Neutrophil (primary cell): ENCODE data around the gene HYAL2.

Experiments
- H3K27ac ChIP-seq: fragments of 200-600 bp; sonication (generic); 2 replicates; pipeline ENCODE4 v1.5.1; 2016; ENCODE audit warnings: mild to moderate bottlenecking, moderate library complexity
- H3K27me3 ChIP-seq: fragments of 200-600 bp; sonication (generic); 2 replicates; pipeline ENCODE4 v1.6.0; 2016; ENCODE audit warnings: mild to moderate bottlenecking
- H3K36me3 ChIP-seq: fragments of 200-600 bp; sonication (generic); 2 replicates; pipeline ENCODE4 v1.5.1; 2017
- H3K4me1 ChIP-seq, 2 experiments: fragments of 200-600 bp in 1 of 2; sonication (generic) in 1 of 2; 1 replicate in 1 of 2; 2 replicates in 1 of 2; pipeline versions ENCODE4 v1.5.1 to v1.6.1; 2013 to 2016; ENCODE audit warnings: low read depth in 1 of 2, low read length in 1 of 2, mild to moderate bottlenecking in 1 of 2, moderate library complexity in 1 of 2; ENCODE audit not compliant: control insufficient read depth in 1 of 2, insufficient read depth in 1 of 2
- H3K4me3 ChIP-seq, 2 experiments: fragments of 200-600 bp in 1 of 2; sonication (generic) in 1 of 2; 1 replicate in 1 of 2; 2 replicates in 1 of 2; pipeline ENCODE4 v1.5.1; 2013 to 2016; ENCODE audit warnings: low read depth in 1 of 2, low read length in 1 of 2, mild to moderate bottlenecking in 1 of 2, moderate library complexity in 1 of 2
- H3K9me3 ChIP-seq: fragments of 200-600 bp; sonication (generic); 2 replicates; pipeline ENCODE4 v1.5.1; 2016
- TF ChIP-seq, protein P1 (sequence below): fragments of 200-600 bp; sonication (generic); IDR thresholded peaks from 2 replicates; pipeline ENCODE4 v1.5.1; 2016; ENCODE audit warnings: antibody characterized with exemption

Gene HYAL2

DNA sequence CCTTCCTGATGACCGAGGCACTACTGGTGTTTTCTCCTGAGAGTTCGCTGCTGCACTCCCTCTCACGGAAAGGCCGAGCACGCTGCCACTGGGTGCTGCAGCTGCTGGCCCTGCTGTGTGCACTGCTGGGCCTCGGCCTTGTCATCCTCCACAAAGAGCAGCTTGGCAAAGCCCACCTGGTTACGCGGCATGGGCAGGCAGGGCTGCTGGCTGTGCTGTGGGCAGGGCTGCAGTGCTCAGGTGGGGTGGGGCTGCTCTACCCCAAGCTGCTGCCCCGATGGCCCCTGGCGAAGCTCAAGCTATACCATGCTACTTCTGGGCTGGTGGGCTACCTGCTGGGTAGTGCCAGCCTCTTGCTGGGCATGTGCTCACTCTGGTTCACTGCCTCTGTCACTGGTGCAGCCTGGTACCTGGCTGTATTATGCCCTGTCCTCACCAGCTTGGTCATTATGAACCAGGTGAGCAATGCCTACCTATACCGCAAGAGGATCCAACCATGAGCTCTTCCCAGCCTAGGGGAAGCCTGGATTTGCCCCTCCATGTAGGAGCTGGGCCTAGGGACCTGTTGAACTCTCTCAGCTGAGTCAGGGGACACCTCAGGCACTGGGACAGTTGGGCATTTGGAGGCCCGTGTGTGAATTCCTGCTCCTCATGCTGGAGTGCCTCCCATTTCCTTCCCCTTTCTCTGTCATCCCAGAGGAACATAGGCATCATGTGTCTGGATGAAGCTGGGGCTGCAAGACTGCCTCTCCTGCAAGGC, 30.9 kb upstream of the HYAL2 start:
- peaks cover 54 to 57% of the 10 kb centered on the region in 2 experiments for H3K4me1 ChIP-seq
- H3K27ac ChIP-seq: peak overlapping the region; percentile 43

DNA sequence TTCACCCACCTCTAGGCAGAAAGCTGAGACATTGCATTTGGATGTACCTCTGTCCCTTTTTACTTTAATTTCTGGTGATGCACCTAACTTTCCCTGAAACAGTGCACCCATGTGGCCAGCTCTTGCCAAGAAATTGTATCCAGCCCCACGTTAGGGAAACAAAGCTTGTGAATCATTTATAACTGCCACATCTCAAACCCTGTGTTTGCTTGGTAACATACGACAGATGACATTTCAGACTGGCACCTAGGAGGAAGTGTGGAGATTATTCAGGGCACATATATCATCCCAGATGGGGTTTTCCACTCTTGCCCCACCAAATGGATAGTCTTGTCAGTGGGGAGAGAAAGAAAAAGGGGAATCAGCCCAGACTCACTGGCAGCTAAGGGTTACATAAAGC, 30.2 kb upstream of the HYAL2 start:
- Histone ChIP-seq H3K9me3 (no peaks in the 10 kb centered on the region), H3K4me3 (no peak overlapping the region), H3K4me1 (peaks cover 47 to 51% of the 10 kb centered on the region in 2 experiments), H3K27ac (peak overlapping the region; percentile 43), H3K36me3 (peaks cover 66% of the 10 kb centered on the region), H3K27me3 (no peaks in the 10 kb centered on the region)
- TF ChIP-seq, protein P1, sequence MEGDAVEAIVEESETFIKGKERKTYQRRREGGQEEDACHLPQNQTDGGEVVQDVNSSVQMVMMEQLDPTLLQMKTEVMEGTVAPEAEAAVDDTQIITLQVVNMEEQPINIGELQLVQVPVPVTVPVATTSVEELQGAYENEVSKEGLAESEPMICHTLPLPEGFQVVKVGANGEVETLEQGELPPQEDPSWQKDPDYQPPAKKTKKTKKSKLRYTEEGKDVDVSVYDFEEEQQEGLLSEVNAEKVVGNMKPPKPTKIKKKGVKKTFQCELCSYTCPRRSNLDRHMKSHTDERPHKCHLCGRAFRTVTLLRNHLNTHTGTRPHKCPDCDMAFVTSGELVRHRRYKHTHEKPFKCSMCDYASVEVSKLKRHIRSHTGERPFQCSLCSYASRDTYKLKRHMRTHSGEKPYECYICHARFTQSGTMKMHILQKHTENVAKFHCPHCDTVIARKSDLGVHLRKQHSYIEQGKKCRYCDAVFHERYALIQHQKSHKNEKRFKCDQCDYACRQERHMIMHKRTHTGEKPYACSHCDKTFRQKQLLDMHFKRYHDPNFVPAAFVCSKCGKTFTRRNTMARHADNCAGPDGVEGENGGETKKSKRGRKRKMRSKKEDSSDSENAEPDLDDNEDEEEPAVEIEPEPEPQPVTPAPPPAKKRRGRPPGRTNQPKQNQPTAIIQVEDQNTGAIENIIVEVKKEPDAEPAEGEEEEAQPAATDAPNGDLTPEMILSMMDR: no peak

More for the DNA sequence above, 30.9 kb upstream of the HYAL2 start:
- H3K9me3 ChIP-seq: no peaks in the 10 kb centered on the region
- TF ChIP-seq, protein P1: no peak
- H3K27me3 ChIP-seq: no peaks in the 10 kb centered on the region
- no peak overlapping the region for H3K4me3 ChIP-seq
- peaks cover 67% of the 10 kb centered on the region for H3K36me3 ChIP-seq

DNA sequence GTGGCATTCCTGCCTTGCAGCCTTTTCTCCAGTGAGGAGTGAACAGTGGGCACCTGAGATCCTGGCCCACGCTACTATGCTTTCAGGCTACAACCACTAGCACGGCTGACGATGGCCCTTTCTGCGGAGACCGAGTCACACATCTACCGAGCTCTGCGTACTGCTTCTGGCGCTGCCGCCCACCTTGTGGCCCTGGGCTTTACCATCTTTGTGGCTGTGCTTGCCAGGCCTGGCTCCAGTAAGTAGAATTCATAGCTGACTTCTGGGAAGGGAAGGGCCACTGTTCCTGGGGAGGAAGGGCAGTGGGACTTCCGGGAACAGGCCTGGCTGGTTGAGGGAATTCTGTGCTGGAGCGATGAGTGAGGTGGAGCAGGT, 28.8 kb upstream of the HYAL2 start:
- Histone ChIP-seq H3K9me3 (no peaks in the 10 kb centered on the region), H3K36me3 (peaks cover 57% of the 10 kb centered on the region), H3K27ac (peak overlapping the region; percentile 94), H3K4me1 (peaks cover 33 to 36% of the 10 kb centered on the region in 2 experiments), H3K27me3 (no peaks in the 10 kb centered on the region), H3K4me3 (peak overlapping the region; percentile 84 to 85)
- TF ChIP-seq, protein P1: no peak

DNA sequence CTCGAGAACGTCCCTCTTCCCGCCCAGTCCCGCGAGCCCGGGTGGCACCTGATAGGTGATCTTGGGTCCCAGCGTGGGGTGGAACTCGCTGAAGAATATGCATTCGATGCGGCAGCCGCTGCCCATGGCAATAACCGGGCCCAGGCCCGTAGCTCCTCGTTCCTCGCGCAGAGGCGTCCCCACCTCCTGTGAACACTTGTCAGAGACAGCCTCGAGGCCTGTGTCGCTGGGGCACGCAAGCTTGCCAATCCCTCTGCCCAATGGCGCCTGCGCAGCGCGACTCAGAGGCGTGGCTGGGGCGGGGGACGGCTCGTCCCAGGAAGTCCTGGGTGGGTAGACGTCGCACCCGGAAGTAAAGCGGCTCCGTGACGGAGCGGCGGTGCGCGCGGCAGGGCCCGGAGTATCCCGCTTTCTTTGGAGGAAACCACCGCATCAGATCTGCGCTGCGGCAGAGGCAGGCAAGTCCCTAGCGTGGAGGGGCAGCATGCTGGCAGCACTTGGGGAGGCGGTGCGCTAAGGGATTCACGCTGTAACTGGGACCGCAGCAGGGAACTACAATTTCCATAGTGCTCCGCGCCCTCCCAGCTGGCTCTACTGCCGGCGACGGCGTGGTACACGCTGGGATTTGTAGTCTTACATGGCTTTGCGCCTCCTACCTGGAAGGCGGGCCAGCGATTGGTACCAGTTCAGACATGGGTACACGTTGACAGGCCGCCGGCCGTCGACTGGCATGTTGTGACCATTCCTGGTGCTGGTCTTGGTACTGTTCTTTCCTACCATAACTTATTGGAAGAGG, 28.2 kb upstream of the HYAL2 start, which contains the start of the genes CYB561D2 and NPRL2:
Gene CYB561D2, plus strand, starts transcription at position 336 of the 796 bp plus-strand sequence. CDS start 572 bp downstream, outside the sequence.
Gene NPRL2, minus strand, starts transcription at position 249 of the 796 bp plus-strand sequence. Its CDS starts 123 bp downstream, at position 126.
- H3K9me3 ChIP-seq: no peaks in the 10 kb centered on the region
- H3K27ac ChIP-seq: peak within 1 kb of the TSS; percentile 94
- H3K4me3 ChIP-seq: peak within 1 kb of the TSS; percentile 84 to 85
- H3K36me3 ChIP-seq: peaks cover 51% of the 10 kb centered on the region
- TF ChIP-seq, protein P1: peak; percentile 33
- no peaks in the 10 kb centered on the region for H3K27me3 ChIP-seq
- H3K4me1 ChIP-seq: peaks cover 33 to 34% of the 10 kb centered on the region in 2 experiments

DNA sequence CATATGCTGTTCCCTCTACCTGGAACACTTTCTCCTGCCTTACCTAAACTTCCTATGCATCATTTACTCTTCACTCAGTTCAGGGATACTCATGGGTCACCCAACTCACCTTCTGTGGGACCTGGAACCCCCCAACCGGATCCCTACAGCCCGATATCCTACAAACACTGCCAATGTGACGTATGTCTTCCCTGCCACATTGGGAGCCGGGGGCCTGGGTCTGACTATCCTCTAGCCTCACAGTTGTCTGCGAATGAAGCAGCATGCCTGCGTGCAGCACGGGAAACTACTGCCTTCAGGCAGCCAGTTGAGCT, 27.6 kb upstream of the HYAL2 start:
- TF ChIP-seq, protein P1: no peak
- peak overlapping the region; percentile 84 to 85 for H3K4me3 ChIP-seq
- no peaks in the 10 kb centered on the region for H3K9me3 ChIP-seq
- H3K4me1 ChIP-seq: peaks cover 35 to 37% of the 10 kb centered on the region in 2 experiments
- H3K27ac ChIP-seq: peak overlapping the region; percentile 94
- peaks cover 46% of the 10 kb centered on the region for H3K36me3 ChIP-seq
- no peaks in the 10 kb centered on the region for H3K27me3 ChIP-seq
